Panc1 (cell line): ENCODE results near the gene NDUFAF3.

Experiments
- CTCF ChIP-seq: fragments of 450-650 bp; IDR thresholded peaks from 2 replicates; pipeline ENCODE4 v1.5.1; 2017; ENCODE audit warnings: mild to moderate bottlenecking
- POLR2AphosphoS5 ChIP-seq: IDR thresholded peaks from 2 replicates; pipeline ENCODE4 v1.6.1; 2012; ENCODE audit warnings: mild to moderate bottlenecking, low read depth, low read length, moderate library complexity
- REST ChIP-seq, 2 experiments: IDR thresholded peaks; 2 replicates each; pipeline ENCODE4 v1.6.1; 2011 to 2012; ENCODE audit warnings: low read depth in 2 of 2, control low read depth in 1 of 2, low read length in 1 of 2, mild to moderate bottlenecking in 1 of 2, moderate library complexity in 1 of 2; ENCODE audit not compliant: insufficient read depth in 1 of 2
- TCF7L2 ChIP-seq: IDR thresholded peaks from 2 replicates; pipeline ENCODE4 v1.6.1; 2011; ENCODE audit warnings: mild to moderate bottlenecking, low read depth, low read length, inconsistent platforms

GRCh38 chr3:49004352-49005302 lies 17.3 kb upstream of the NDUFAF3 start:
- TF ChIP-seq TCF7L2: no peak
- TF ChIP-seq CTCF: no peak
- TF ChIP-seq REST (IDR thresholded peaks at IDR 0.05; ENCODE audit: insufficient read depth in 1 of 2, low read depth in 2 of 2, low read length in 1 of 2): no peak
- no peak for TF ChIP-seq POLR2AphosphoS5
